Measurements from ENCODE around the gene B4GALT2.

Gene B4GALT2

GRCh38 chr1:44024903-44025525 is 46.0 kb downstream of the B4GALT2 start:
- no peak for TF ChIP-seq CTCF (IDR thresholded peaks at IDR 0.05; ENCODE audit: low read depth, low read length, missing control alignments)
- DNase-seq (ENCODE audit: low read depth), result no peak
- H3K4me3 ChIP-seq (ENCODE audit: low read depth, low read length), result no peak overlapping the region

GRCh38 chr1:44025816-44026215 is 46.8 kb downstream of the B4GALT2 start:
- TF ChIP-seq CTCF (IDR thresholded peaks at IDR 0.05; ENCODE audit: low read depth, low read length, missing control alignments), result no peak
- no peak overlapping the region for H3K4me3 ChIP-seq (ENCODE audit: low read depth, low read length)
- no peak for DNase-seq (ENCODE audit: low read depth)

GRCh38 chr1:44027320-44027719 is 48.3 kb downstream of the B4GALT2 start:
- DNase-seq (ENCODE audit: low read depth), result no peak
- TF ChIP-seq CTCF (IDR thresholded peaks at IDR 0.05; ENCODE audit: low read depth, low read length, missing control alignments), result no peak
- H3K4me3 ChIP-seq (ENCODE audit: low read depth, low read length), result no peak overlapping the region

GRCh38 chr1:44029260-44029910 is 50.4 kb downstream of the B4GALT2 start:
- DNase-seq (ENCODE audit: low read depth), result no peak
- H3K4me3 ChIP-seq (ENCODE audit: low read depth, low read length), result peak overlapping the region; percentile 72
- TF ChIP-seq CTCF (IDR thresholded peaks at IDR 0.05; ENCODE audit: low read depth, low read length, missing control alignments), result no peak

GRCh38 chr1:44029911-44030604 is 51.0 kb downstream of the B4GALT2 start:
- peak overlapping the region; percentile 72 for H3K4me3 ChIP-seq (ENCODE audit: low read depth, low read length)
- TF ChIP-seq CTCF (IDR thresholded peaks at IDR 0.05; ENCODE audit: low read depth, low read length, missing control alignments), result no peak
- DNase-seq (ENCODE audit: low read depth), result peak; percentile 68

- peak overlapping the region; percentile 72 for H3K4me3 ChIP-seq (ENCODE audit: low read depth, low read length)
- DNase-seq (ENCODE audit: low read depth), result no peak
- peak; percentile 14 for TF ChIP-seq CTCF (IDR thresholded peaks at IDR 0.05; ENCODE audit: low read depth, low read length, missing control alignments)
These were observed 51.7 kb downstream of the B4GALT2 start for GRCh38 chr1:44030605-44031251.

Data from GM12864 (cell line).